WERI-Rb-1 (cell line): ENCODE data around the gene SPOCK1.

Source experiments
- DNase-seq: peaks from one replicate; pipeline ENCODE4 v3.0.0-alpha.2; 2020
- H3K27ac ChIP-seq: fragments of 250-450 bp; sonication (Bioruptor Pico); 2 replicates; pipeline ENCODE4 v1.5.1; 2020; ENCODE audit warnings: mild to moderate bottlenecking, moderate library complexity
- H3K27me3 ChIP-seq: fragments of 250-450 bp; sonication (Bioruptor Pico); 2 replicates; pipeline ENCODE4 v1.5.1; 2021; ENCODE audit warnings: mild to moderate bottlenecking, low read depth, moderate library complexity; ENCODE audit not compliant: insufficient read depth, severe bottlenecking
- H3K36me3 ChIP-seq: fragments of 250-450 bp; sonication (Bioruptor Pico); 2 replicates; pipeline ENCODE4 v1.5.1; 2020; ENCODE audit warnings: mild to moderate bottlenecking, moderate library complexity
- H3K4me3 ChIP-seq: 2 replicates; pipeline ENCODE4 v1.5.1; 2011; ENCODE audit warnings: low read depth, mild to moderate bottlenecking, control low read depth, low read length
- H3K9me3 ChIP-seq: fragments of 250-450 bp; sonication (Bioruptor Pico); 2 replicates; pipeline ENCODE4 v1.5.1; 2021; ENCODE audit warnings: mild to moderate bottlenecking, moderate library complexity; ENCODE audit not compliant: severe bottlenecking
- TF ChIP-seq, protein P1 (sequence below): IDR thresholded peaks from 2 replicates; pipeline ENCODE4 v1.5.1; 2011; ENCODE audit warnings: low read depth, mild to moderate bottlenecking, control low read depth, inconsistent platforms, low read length

SPOCK1 gene

DNA sequence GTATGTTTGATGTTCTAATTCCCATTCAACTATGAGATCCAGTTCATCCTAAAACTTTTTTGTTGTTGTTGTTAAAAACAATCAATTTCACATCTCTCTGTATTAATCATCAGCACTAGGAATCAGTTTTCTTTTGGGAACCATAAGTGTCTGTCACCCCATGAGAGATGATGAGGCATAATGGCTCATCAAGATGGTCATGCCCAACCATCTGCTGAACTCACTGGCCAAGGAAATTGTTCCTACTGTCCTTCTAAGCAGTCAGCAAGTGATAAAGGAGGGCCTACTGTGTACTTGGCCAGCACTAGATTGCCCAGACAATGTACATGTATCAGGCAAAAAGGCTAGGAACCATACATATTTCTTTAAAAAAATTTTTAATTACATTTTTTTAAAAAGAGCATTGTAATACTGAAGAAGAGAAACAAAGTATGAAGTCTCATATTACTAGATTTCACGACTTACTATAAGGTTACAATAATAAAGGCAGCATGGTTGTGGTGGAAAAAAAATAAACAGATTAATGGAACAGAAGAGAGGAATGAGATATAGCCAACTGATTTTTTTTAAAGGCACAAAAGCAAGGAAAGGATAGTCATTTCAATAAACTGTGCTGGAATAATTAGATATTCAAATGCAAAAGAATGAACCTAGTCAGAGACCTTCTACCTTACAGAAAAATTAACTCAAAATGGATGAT, 458.3 kb downstream of the SPOCK1 start:
- Histone ChIP-seq H3K9me3 (peaks cover 8% of the 10 kb centered on the region), H3K27ac (no peak overlapping the region), H3K4me3 (no peak overlapping the region), H3K27me3 (no peaks in the 10 kb centered on the region), H3K36me3 (no peaks in the 10 kb centered on the region)
- TF ChIP-seq, protein P1, sequence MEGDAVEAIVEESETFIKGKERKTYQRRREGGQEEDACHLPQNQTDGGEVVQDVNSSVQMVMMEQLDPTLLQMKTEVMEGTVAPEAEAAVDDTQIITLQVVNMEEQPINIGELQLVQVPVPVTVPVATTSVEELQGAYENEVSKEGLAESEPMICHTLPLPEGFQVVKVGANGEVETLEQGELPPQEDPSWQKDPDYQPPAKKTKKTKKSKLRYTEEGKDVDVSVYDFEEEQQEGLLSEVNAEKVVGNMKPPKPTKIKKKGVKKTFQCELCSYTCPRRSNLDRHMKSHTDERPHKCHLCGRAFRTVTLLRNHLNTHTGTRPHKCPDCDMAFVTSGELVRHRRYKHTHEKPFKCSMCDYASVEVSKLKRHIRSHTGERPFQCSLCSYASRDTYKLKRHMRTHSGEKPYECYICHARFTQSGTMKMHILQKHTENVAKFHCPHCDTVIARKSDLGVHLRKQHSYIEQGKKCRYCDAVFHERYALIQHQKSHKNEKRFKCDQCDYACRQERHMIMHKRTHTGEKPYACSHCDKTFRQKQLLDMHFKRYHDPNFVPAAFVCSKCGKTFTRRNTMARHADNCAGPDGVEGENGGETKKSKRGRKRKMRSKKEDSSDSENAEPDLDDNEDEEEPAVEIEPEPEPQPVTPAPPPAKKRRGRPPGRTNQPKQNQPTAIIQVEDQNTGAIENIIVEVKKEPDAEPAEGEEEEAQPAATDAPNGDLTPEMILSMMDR: no peak
- no peak for DNase-seq

GRCh38 chr5:137040024-137040423, 459.1 kb downstream of the SPOCK1 start:
- TF ChIP-seq, protein P1: no peak
- peaks cover 8% of the 10 kb centered on the region for H3K9me3 ChIP-seq
- H3K4me3 ChIP-seq: no peak overlapping the region
- no peak overlapping the region for H3K27ac ChIP-seq
- no peaks in the 10 kb centered on the region for H3K36me3 ChIP-seq
- H3K27me3 ChIP-seq: no peaks in the 10 kb centered on the region
- no peak for DNase-seq

DNA sequence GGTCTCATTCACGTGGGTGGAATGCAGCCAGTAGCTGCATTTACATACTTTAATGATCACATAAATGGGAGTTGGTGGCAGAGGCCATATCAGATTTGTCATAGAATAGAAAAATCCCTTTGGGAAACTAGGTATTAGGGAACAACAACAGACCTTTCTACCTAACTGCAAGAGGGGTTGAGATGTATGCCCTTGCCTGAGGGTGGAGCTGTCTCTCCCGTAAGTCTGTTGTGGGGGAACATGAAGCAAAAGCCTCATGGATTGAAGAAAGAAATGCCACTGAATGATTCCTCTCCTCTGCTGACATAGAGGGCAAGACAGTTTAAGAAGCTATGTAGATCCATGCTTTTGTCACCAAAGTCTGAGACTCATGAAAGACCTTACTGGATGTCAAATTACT, 461.3 kb downstream of the SPOCK1 start:
- H3K9me3 ChIP-seq: peaks cover 8% of the 10 kb centered on the region
- no peak for DNase-seq
- H3K4me3 ChIP-seq: no peak overlapping the region
- H3K36me3 ChIP-seq: no peaks in the 10 kb centered on the region
- TF ChIP-seq, protein P1: no peak
- no peak overlapping the region for H3K27ac ChIP-seq
- no peaks in the 10 kb centered on the region for H3K27me3 ChIP-seq

DNA sequence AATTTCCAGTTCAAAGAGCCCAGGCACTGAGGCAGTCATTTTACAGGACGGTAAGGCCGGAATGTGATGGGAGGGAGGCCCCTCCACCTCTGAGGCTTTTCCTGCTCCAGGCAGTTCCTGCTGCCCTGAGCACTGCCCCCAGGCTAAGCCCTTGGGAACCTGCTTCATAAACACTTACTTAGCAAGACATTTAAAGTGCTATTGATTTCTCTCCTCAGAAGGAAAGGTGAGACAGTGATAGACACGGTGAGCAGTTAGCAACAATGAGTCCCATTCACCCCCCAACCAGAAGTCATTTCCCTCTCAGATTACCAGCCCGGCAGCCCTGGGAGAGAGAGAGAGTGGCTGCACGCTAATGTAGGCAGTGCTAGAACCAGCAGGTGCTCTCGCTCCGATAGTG, 462.5 kb downstream of the SPOCK1 start:
- H3K4me3 ChIP-seq: no peak overlapping the region
- TF ChIP-seq, protein P1: no peak
- H3K27me3 ChIP-seq: no peaks in the 10 kb centered on the region
- no peaks in the 10 kb centered on the region for H3K9me3 ChIP-seq
- no peaks in the 10 kb centered on the region for H3K36me3 ChIP-seq
- H3K27ac ChIP-seq: no peak overlapping the region
- DNase-seq: peak; percentile 27

DNA sequence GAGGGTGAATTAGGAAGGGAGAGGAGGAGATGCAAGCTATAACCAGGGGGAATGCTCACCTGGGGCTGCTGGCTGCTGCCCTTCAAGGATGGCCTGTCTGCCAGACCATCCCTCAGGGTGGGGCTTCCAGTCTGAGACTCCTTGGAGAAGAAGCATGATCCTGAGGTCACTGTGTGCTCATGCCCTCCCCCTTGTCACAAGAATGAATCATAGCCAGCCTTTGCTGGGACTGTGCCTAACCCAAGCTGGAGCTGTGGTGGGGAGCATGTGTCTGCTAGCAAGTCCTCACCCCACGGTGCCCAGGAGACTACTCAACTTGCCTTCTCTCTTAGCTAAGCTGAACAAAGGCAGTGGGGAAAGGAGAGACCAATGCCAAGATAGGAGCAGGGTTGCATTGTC, 463.6 kb downstream of the SPOCK1 start:
- no peak for DNase-seq
- no peak overlapping the region for H3K27ac ChIP-seq
- TF ChIP-seq, protein P1: no peak
- H3K36me3 ChIP-seq: no peaks in the 10 kb centered on the region
- no peak overlapping the region for H3K4me3 ChIP-seq
- no peaks in the 10 kb centered on the region for H3K27me3 ChIP-seq
- H3K9me3 ChIP-seq: no peaks in the 10 kb centered on the region
